ENCODE data around the gene FAM174A.

FAM174A gene

GRCh38 chr5:100535060-100536005, at the start of gene FAM174A:
Gene FAM174A (plus strand): TSS chr5:100535374. CDS start chr5:100535531, 157 bp downstream.
- peak; percentile 95 for DNase-seq

- DNase-seq: no peak
Observed at GRCh38 chr5:100493996-100494395, 41.2 kb upstream of the FAM174A start.

GRCh38 chr5:100496296-100496695, 38.9 kb upstream of the FAM174A start:
- no peak for DNase-seq

- DNase-seq: no peak
Observed at GRCh38 chr5:100502684-100503083, 32.5 kb upstream of the FAM174A start.

GRCh38 chr5:100505984-100506670, 29.0 kb upstream of the FAM174A start:
- no peak for DNase-seq

- DNase-seq: no peak
Observed at GRCh38 chr5:100516285-100516684, 18.9 kb upstream of the FAM174A start.

- DNase-seq: no peak
Observed at GRCh38 chr5:100517301-100517974, 17.7 kb upstream of the FAM174A start.

GRCh38 chr5:100518377-100518776, 16.8 kb upstream of the FAM174A start:
- DNase-seq: no peak

GRCh38 chr5:100519075-100519474, 16.1 kb upstream of the FAM174A start:
- no peak for DNase-seq

GRCh38 chr5:100520348-100520747, 14.8 kb upstream of the FAM174A start:
- no peak for DNase-seq

- no peak for DNase-seq
Observed at GRCh38 chr5:100537946-100538345, 2.8 kb downstream of the FAM174A start.

GRCh38 chr5:100539519-100539918, 4.3 kb downstream of the FAM174A start:
- DNase-seq: no peak

- DNase-seq: no peak
Observed at GRCh38 chr5:100542086-100542485, 6.9 kb downstream of the FAM174A start.

- DNase-seq: no peak
Observed at GRCh38 chr5:100546001-100546400, 10.8 kb downstream of the FAM174A start.

GRCh38 chr5:100550531-100551051, 15.4 kb downstream of the FAM174A start:
- DNase-seq: no peak

GRCh38 chr5:100551183-100551582, 16.0 kb downstream of the FAM174A start:
- DNase-seq: no peak

- no peak for DNase-seq
Observed at GRCh38 chr5:100553209-100553608, 18.0 kb downstream of the FAM174A start.

- no peak for DNase-seq
Observed at GRCh38 chr5:100560860-100561259, 25.7 kb downstream of the FAM174A start.

GRCh38 chr5:100562821-100563220, 27.6 kb downstream of the FAM174A start:
- DNase-seq: no peak

GRCh38 chr5:100566382-100567141, 31.4 kb downstream of the FAM174A start:
- no peak for DNase-seq

- no peak for DNase-seq
Observed at GRCh38 chr5:100574716-100575115, 39.5 kb downstream of the FAM174A start.

GRCh38 chr5:100575815-100576214, 40.6 kb downstream of the FAM174A start:
- DNase-seq: no peak
